ENCODE results near the gene GNPTG.

The GNPTG gene

DNA sequence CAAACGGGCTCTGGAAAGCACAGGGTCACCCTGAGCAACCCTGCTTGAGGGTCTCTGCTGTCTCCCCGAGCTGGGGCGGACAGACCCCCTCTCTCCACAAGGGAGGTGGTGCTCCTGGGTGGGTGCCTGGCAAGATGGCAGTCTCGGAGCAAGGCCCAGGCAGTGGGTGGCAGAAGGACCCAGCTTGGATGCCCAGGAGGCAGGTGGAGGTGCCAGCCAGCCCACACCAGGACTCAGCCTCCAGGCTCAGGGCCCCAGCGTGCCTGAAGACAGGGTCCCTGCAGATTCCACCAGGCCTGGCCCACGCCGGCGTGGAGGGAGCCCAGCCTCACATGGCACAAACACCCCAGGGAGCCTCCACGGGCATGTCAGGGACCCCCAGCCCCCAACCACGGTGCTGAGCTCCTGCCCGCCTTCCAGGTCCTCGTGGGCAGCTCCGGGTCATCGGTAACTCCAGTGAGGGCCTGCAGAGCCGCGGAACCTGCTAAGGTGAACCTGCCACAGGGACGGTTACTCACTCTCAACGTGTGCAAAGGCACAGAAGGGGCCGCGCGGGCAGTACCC is 42.0 kb downstream of the GNPTG start:
- H3K36me3 ChIP-seq (ENCODE audit: control insufficient read depth in 4 of 4, insufficient read depth in 4 of 4, low read length in 3 of 4) = peaks cover 7 to 76% (median 39%) of the 10 kb centered on the region in 4 experiments
- no peak overlapping the region for H3K4me3 ChIP-seq (ENCODE audit: control insufficient read depth in 1 of 7, extremely low read depth in 1 of 7, insufficient read depth in 4 of 7, low read depth in 2 of 7, low read length in 6 of 7)
- DNase-seq = no peak
- H3K9me3 ChIP-seq (ENCODE audit: control extremely low read depth in 1 of 5, control insufficient read depth in 4 of 5, insufficient read depth in 2 of 5, low read depth in 1 of 5, low read length in 4 of 5) = no peaks in the 10 kb centered on the region
- no peaks in the 10 kb centered on the region for H3K4me1 ChIP-seq (ENCODE audit: control extremely low read depth in 1 of 4, control insufficient read depth in 4 of 4, insufficient read depth in 4 of 4, low read length in 3 of 4)
- ChIA-PET CTCF (interaction anchor here (1.7 kb wide), 1 partner anchor 30 kb away, joined by 5 read pairs; no protein-coding TSS in a partner anchor), POLR2A (no interaction called here)
- H3K27me3 ChIP-seq (replicated peaks in 2 of 5; ENCODE audit: control insufficient read depth in 4 of 5, insufficient read depth in 5 of 5, low read length in 4 of 5) = no peaks in the 10 kb centered on the region
- no peak overlapping the region for H3K27ac ChIP-seq (ENCODE audit: insufficient read depth in 1 of 2, low read depth in 1 of 2, low read length in 2 of 2, poor library complexity in 1 of 2, severe bottlenecking in 2 of 2)
- WGBS (ENCODE audit: insufficient coverage) = 96% methylated on average over 21 of the region's 21 CpGs

DNA sequence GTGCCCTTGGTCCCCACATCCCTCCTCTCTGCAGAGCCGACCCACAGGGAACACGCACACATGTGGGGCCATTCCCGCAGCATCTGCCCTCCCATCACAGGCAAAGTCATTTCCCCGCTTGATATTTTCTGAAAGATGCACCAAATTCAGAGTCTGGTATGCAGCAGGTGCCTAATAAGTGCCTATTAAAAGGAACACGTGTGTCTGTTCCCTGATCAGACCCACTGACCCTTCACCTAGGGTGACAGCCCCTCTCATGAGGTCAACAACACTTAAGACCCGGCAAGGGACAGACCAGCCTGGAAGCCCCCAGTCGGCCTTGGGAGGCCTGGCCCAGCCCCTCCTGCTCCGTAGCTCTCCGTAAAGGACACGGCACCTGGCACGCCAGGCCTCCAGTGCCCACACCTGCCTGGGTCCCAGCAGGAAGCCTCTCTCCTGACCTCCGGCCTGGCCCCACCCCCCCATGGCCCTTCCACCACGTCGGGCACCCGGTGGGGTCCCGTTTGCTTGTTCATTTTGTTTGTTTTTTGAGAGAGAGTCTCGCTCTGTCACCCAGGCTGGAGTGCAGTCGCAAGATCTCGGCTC is 42.7 kb downstream of the GNPTG start:
- no peaks in the 10 kb centered on the region for H3K9me3 ChIP-seq (ENCODE audit: control extremely low read depth in 1 of 5, control insufficient read depth in 4 of 5, insufficient read depth in 2 of 5, low read depth in 1 of 5, low read length in 4 of 5)
- H3K36me3 ChIP-seq (ENCODE audit: control insufficient read depth in 4 of 4, insufficient read depth in 4 of 4, low read length in 3 of 4) = peaks cover 7 to 78% (median 38%) of the 10 kb centered on the region in 4 experiments
- no peaks in the 10 kb centered on the region for H3K4me1 ChIP-seq (ENCODE audit: control extremely low read depth in 1 of 4, control insufficient read depth in 4 of 4, insufficient read depth in 4 of 4, low read length in 3 of 4)
- H3K27me3 ChIP-seq (replicated peaks in 2 of 5; ENCODE audit: control insufficient read depth in 4 of 5, insufficient read depth in 5 of 5, low read length in 4 of 5) = no peaks in the 10 kb centered on the region
- 97% methylated on average over 19 of the region's 19 CpGs for WGBS (ENCODE audit: insufficient coverage)
- no peak overlapping the region for H3K4me3 ChIP-seq (ENCODE audit: control insufficient read depth in 1 of 7, extremely low read depth in 1 of 7, insufficient read depth in 4 of 7, low read depth in 2 of 7, low read length in 6 of 7)
- ChIA-PET CTCF (interaction anchor here (1.7 kb wide), 1 partner anchor 31 kb away, joined by 5 read pairs; no protein-coding TSS in a partner anchor), POLR2A (no interaction called here)
- no peak for DNase-seq
- no peak overlapping the region for H3K27ac ChIP-seq (ENCODE audit: insufficient read depth in 1 of 2, low read depth in 1 of 2, low read length in 2 of 2, poor library complexity in 1 of 2, severe bottlenecking in 2 of 2)

DNA sequence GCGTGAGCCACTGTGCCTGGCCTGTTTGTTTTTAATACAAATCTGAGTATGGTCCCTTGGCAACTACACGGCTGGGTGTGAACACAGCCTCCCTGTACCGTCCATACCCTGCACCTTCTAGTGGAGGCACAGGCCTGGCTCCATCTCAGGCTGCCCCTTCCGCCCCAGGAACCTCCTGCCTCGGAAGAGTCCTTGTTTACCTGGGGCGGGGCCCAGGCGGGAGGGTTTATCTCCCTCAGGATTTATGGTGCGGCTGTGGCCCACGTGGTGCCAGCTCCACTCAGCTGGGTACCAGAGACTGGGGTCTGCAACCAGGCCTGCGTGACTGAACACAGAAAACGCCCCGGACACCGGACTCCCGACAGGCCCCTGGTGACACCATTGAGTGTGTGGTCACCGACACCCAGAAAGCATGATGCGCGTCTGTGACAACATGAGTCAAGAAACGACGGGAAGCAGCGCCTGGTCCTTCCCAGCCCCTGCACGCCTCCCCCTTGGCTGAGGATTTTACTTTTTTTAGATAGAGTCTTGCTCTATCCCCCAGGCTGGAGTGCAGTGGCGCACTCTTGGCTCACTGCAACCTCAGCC is 43.8 kb downstream of the GNPTG start:
- ChIA-PET POLR2A (no interaction called here), CTCF (no interaction called here)
- peaks cover 7 to 74% (median 35%) of the 10 kb centered on the region in 4 experiments for H3K36me3 ChIP-seq (ENCODE audit: control insufficient read depth in 4 of 4, insufficient read depth in 4 of 4, low read length in 3 of 4)

DNA sequence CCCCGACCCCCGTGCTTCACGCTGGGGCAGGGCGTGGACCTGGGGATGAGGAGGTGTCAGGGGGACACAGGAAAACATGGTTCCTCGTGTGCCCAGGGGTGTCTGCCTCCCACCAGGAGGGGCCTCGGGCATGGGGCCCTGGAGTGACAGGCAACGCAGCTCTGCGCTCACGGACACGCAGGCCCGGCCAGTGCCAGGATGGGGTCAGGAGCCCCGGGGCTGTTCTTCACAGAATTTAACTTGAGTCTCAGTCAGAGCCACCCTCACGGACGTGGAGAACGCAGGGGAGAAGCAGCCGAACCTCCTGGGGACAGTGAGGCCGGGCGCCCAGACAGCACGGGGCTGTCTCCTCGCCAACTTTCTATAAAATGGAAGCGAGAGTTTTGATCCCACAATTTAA is 46.0 kb downstream of the GNPTG start:
- Histone ChIP-seq H3K4me3 (ENCODE audit: control insufficient read depth in 1 of 7, extremely low read depth in 1 of 7, insufficient read depth in 4 of 7, low read depth in 2 of 7, low read length in 6 of 7) (no peak overlapping the region), H3K27me3 (replicated peaks in 2 of 5; ENCODE audit: control insufficient read depth in 4 of 5, insufficient read depth in 5 of 5, low read length in 4 of 5) (no peaks in the 10 kb centered on the region), H3K4me1 (ENCODE audit: control extremely low read depth in 1 of 4, control insufficient read depth in 4 of 4, insufficient read depth in 4 of 4, low read length in 3 of 4) (no peaks in the 10 kb centered on the region), H3K9me3 (ENCODE audit: control extremely low read depth in 1 of 5, control insufficient read depth in 4 of 5, insufficient read depth in 2 of 5, low read depth in 1 of 5, low read length in 4 of 5) (no peaks in the 10 kb centered on the region), H3K36me3 (ENCODE audit: control insufficient read depth in 4 of 4, insufficient read depth in 4 of 4, low read length in 3 of 4) (peaks cover 11 to 82% (median 48%) of the 10 kb centered on the region in 4 experiments), H3K27ac (ENCODE audit: insufficient read depth in 1 of 2, low read depth in 1 of 2, low read length in 2 of 2, poor library complexity in 1 of 2, severe bottlenecking in 2 of 2) (no peak overlapping the region)
- DNase-seq = no peak
- ChIA-PET CTCF (interaction anchor here (0.8 kb wide), 1 partner anchor 66 kb away, joined by 3 read pairs; no protein-coding TSS in a partner anchor), POLR2A (no interaction called here)
- 98% methylated on average over 17 of the region's 21 CpGs for WGBS (ENCODE audit: insufficient coverage)

More for the DNA sequence above, 43.8 kb downstream of the GNPTG start:
- Histone ChIP-seq H3K27me3 (replicated peaks in 2 of 5; ENCODE audit: control insufficient read depth in 4 of 5, insufficient read depth in 5 of 5, low read length in 4 of 5) (no peaks in the 10 kb centered on the region), H3K4me3 (ENCODE audit: control insufficient read depth in 1 of 7, extremely low read depth in 1 of 7, insufficient read depth in 4 of 7, low read depth in 2 of 7, low read length in 6 of 7) (no peak overlapping the region), H3K4me1 (ENCODE audit: control extremely low read depth in 1 of 4, control insufficient read depth in 4 of 4, insufficient read depth in 4 of 4, low read length in 3 of 4) (no peaks in the 10 kb centered on the region), H3K27ac (ENCODE audit: insufficient read depth in 1 of 2, low read depth in 1 of 2, low read length in 2 of 2, poor library complexity in 1 of 2, severe bottlenecking in 2 of 2) (no peak overlapping the region), H3K9me3 (ENCODE audit: control extremely low read depth in 1 of 5, control insufficient read depth in 4 of 5, insufficient read depth in 2 of 5, low read depth in 1 of 5, low read length in 4 of 5) (no peaks in the 10 kb centered on the region)
- no peak for DNase-seq
- 100% methylated on average over 20 of the region's 22 CpGs for WGBS (ENCODE audit: insufficient coverage)

DNA sequence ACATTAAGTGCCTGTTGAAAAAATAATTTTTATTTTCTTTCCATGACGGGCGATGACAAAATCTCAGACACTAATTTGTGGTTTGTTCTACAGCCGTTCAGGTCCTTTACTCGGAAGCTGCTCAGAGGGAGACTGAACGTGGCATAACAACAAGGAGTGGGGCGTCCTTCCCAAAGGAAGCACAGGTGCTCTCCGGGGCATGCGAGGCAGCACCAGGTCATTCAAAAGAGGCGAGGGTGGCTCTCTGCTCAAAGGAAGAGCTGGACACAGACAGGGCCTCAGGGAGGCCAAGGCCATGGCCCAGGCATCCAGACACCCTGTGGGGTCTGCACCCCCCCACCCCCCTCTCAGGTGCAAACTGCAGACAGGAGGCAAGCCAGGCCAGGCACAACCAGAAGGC is 46.6 kb downstream of the GNPTG start:
- Histone ChIP-seq H3K36me3 (ENCODE audit: control insufficient read depth in 4 of 4, insufficient read depth in 4 of 4, low read length in 3 of 4) (peaks cover 9 to 82% (median 48%) of the 10 kb centered on the region in 4 experiments), H3K27me3 (replicated peaks in 2 of 5; ENCODE audit: control insufficient read depth in 4 of 5, insufficient read depth in 5 of 5, low read length in 4 of 5) (no peaks in the 10 kb centered on the region), H3K4me3 (ENCODE audit: control insufficient read depth in 1 of 7, extremely low read depth in 1 of 7, insufficient read depth in 4 of 7, low read depth in 2 of 7, low read length in 6 of 7) (no peak overlapping the region), H3K4me1 (ENCODE audit: control extremely low read depth in 1 of 4, control insufficient read depth in 4 of 4, insufficient read depth in 4 of 4, low read length in 3 of 4) (no peaks in the 10 kb centered on the region), H3K9me3 (ENCODE audit: control extremely low read depth in 1 of 5, control insufficient read depth in 4 of 5, insufficient read depth in 2 of 5, low read depth in 1 of 5, low read length in 4 of 5) (no peaks in the 10 kb centered on the region), H3K27ac (ENCODE audit: insufficient read depth in 1 of 2, low read depth in 1 of 2, low read length in 2 of 2, poor library complexity in 1 of 2, severe bottlenecking in 2 of 2) (no peak overlapping the region)
- no peak for DNase-seq
- ChIA-PET POLR2A (no interaction called here), CTCF (interaction anchor here (0.8 to 0.9 kb wide), 2 partner anchors 44 to 65 kb away, joined by 3 read pairs; no protein-coding TSS in a partner anchor)
- WGBS (ENCODE audit: insufficient coverage) = 90% methylated on average over 8 of the region's 9 CpGs

DNA sequence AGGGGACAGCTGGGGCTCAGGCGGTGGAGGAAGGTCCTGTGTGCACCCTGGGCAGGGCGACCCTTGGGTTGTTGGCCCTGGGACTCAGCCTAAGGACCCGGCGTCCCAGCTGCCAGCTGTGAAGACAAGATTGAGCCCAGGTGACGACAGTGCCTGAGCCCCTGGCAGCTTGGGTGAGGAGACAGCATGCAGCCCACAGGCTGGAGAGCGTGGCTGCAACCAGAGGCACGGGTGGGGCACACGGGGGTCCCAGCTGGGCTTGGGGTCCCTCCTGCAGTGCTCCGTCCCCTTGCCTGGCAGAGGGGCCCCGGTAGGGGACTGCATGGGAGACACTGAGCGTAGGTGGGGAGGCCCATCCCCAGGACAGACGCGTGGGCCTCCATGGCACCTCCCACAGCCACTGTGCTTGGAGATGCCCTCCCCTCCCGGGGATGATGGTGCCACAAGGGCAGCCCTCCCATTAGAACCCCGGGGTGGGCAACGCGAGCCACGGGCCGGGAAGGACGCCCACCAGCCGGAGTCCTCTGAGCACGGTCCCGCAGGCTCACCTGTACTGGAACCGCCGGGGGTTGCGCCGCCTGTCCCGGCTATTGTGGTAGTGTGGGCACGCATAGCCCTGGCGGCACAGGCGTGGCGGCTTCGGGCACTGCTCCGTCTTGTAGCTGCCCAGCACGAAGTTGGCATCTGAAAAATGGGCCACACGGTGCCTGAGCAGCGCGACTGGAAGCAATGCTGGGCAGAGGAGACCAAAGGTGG is 47.3 kb downstream of the GNPTG start:
- H3K4me3 ChIP-seq (ENCODE audit: control insufficient read depth in 1 of 7, extremely low read depth in 1 of 7, insufficient read depth in 4 of 7, low read depth in 2 of 7, low read length in 6 of 7) = no peak overlapping the region
- 99% methylated on average over 37 of the region's 38 CpGs for WGBS (ENCODE audit: insufficient coverage)
- no peaks in the 10 kb centered on the region for H3K9me3 ChIP-seq (ENCODE audit: control extremely low read depth in 1 of 5, control insufficient read depth in 4 of 5, insufficient read depth in 2 of 5, low read depth in 1 of 5, low read length in 4 of 5)
- ChIA-PET POLR2A (no interaction called here), CTCF (interaction anchor here (0.8 to 0.9 kb wide), 2 partner anchors 45 to 65 kb away, joined by 3 read pairs; no protein-coding TSS in a partner anchor)
- H3K27ac ChIP-seq (ENCODE audit: insufficient read depth in 1 of 2, low read depth in 1 of 2, low read length in 2 of 2, poor library complexity in 1 of 2, severe bottlenecking in 2 of 2) = no peak overlapping the region
- no peaks in the 10 kb centered on the region for H3K4me1 ChIP-seq (ENCODE audit: control extremely low read depth in 1 of 4, control insufficient read depth in 4 of 4, insufficient read depth in 4 of 4, low read length in 3 of 4)
- H3K27me3 ChIP-seq (replicated peaks in 2 of 5; ENCODE audit: control insufficient read depth in 4 of 5, insufficient read depth in 5 of 5, low read length in 4 of 5) = no peaks in the 10 kb centered on the region
- H3K36me3 ChIP-seq (ENCODE audit: control insufficient read depth in 4 of 4, insufficient read depth in 4 of 4, low read length in 3 of 4) = peaks cover 14 to 82% (median 45%) of the 10 kb centered on the region in 4 experiments
- no peak for DNase-seq
